KMS-11 (cell line): ENCODE results near the gene UGT3A1.

Source experiments
- H2AFZ ChIP-seq: fragments of 200-600 bp; sonication (generic); 2 replicates; pipeline ENCODE4 v1.6.1; 2016; ENCODE audit warnings: antibody characterized with exemption, mixed run types, low read depth
- H3K27ac ChIP-seq: fragments of 200-600 bp; sonication (generic); 2 replicates; pipeline ENCODE4 v1.6.1; 2016; ENCODE audit warnings: mild to moderate bottlenecking, mixed run types
- H3K27me3 ChIP-seq: fragments of 200-600 bp; sonication (generic); 2 replicates; pipeline ENCODE4 v1.6.1; 2017; ENCODE audit warnings: mild to moderate bottlenecking, low read depth, mixed run types, moderate library complexity; ENCODE audit not compliant: insufficient read depth
- H3K36me3 ChIP-seq: fragments of 200-600 bp; sonication (generic); 2 replicates; pipeline ENCODE4 v1.6.1; 2017; ENCODE audit warnings: mild to moderate bottlenecking, mixed run types; ENCODE audit not compliant: insufficient read depth
- H3K4me1 ChIP-seq: fragments of 200-600 bp; sonication (generic); 2 replicates; pipeline ENCODE4 v1.6.1; 2016; ENCODE audit warnings: mild to moderate bottlenecking, low read depth, mixed run types; ENCODE audit not compliant: poor library complexity, severe bottlenecking
- H3K4me2 ChIP-seq: fragments of 200-600 bp; sonication (generic); 2 replicates; pipeline ENCODE4 v1.7.0; 2016; ENCODE audit warnings: mild to moderate bottlenecking, mixed run types
- H3K4me3 ChIP-seq: fragments of 200-600 bp; sonication (generic); IDR thresholded peaks from 2 replicates; pipeline ENCODE4 v1.6.1; 2017; ENCODE audit warnings: low read depth, low read length, mixed read lengths; ENCODE audit not compliant: insufficient read depth
- H3K79me2 ChIP-seq: fragments of 200-600 bp; sonication (generic); 2 replicates; pipeline ENCODE4 v1.6.1; 2016; ENCODE audit warnings: low read depth, mixed run types; ENCODE audit not compliant: insufficient read depth
- H3K9ac ChIP-seq: fragments of 200-600 bp; sonication (generic); 2 replicates; pipeline ENCODE4 v1.6.1; 2016; ENCODE audit warnings: mild to moderate bottlenecking, mixed run types
- H4K20me1 ChIP-seq: fragments of 200-600 bp; sonication (generic); 2 replicates; pipeline ENCODE4 v1.6.1; 2016; ENCODE audit warnings: mild to moderate bottlenecking, mixed run types; ENCODE audit not compliant: insufficient read depth
- TF ChIP-seq, protein P1 (sequence below): fragments of 200-600 bp; sonication (generic); conservative IDR thresholded peaks from 2 replicates; pipeline ENCODE4 v1.6.1; 2017; ENCODE audit warnings: low read depth, mild to moderate bottlenecking, antibody characterized with exemption, low read length, moderate library complexity, mixed read lengths

The UGT3A1 gene

DNA sequence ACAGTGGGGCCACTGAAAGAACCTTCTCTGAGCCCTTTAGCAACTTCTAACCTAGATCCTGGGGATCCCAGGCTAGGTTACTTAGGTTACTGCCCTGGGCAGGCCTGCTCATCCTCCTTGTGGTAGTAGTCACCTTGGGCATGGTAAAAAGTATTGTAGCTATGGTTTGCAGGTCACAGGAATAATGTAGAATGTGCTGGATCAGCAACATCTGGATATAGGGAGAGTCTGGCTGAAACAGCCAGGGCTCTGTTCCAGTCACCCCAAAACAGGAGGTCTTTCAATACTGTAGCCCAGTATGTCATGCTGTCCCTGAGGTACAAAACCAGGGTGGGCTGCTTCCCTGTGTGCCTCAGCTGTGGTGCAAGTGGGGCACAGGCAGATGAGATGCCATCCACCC lies 41.9 kb upstream of the UGT3A1 start:
- Histone ChIP-seq H3K4me2 (no peak overlapping the region), H3K4me3 (no peak overlapping the region), H3K27ac (no peak overlapping the region), H3K36me3 (no peaks in the 10 kb centered on the region), H3K27me3 (no peaks in the 10 kb centered on the region), H4K20me1 (no peaks in the 10 kb centered on the region), H3K4me1 (no peaks in the 10 kb centered on the region), H3K79me2 (no peaks in the 10 kb centered on the region), H2AFZ (no peak overlapping the region), H3K9ac (no peak overlapping the region)
- TF ChIP-seq, protein P1, sequence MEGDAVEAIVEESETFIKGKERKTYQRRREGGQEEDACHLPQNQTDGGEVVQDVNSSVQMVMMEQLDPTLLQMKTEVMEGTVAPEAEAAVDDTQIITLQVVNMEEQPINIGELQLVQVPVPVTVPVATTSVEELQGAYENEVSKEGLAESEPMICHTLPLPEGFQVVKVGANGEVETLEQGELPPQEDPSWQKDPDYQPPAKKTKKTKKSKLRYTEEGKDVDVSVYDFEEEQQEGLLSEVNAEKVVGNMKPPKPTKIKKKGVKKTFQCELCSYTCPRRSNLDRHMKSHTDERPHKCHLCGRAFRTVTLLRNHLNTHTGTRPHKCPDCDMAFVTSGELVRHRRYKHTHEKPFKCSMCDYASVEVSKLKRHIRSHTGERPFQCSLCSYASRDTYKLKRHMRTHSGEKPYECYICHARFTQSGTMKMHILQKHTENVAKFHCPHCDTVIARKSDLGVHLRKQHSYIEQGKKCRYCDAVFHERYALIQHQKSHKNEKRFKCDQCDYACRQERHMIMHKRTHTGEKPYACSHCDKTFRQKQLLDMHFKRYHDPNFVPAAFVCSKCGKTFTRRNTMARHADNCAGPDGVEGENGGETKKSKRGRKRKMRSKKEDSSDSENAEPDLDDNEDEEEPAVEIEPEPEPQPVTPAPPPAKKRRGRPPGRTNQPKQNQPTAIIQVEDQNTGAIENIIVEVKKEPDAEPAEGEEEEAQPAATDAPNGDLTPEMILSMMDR, result no peak

- Histone ChIP-seq H3K4me2 (no peak overlapping the region), H3K36me3 (no peaks in the 10 kb centered on the region), H3K79me2 (no peaks in the 10 kb centered on the region), H3K4me3 (no peak overlapping the region), H4K20me1 (no peaks in the 10 kb centered on the region), H3K4me1 (no peaks in the 10 kb centered on the region), H3K9ac (no peak overlapping the region), H2AFZ (no peak overlapping the region), H3K27ac (no peak overlapping the region), H3K27me3 (no peaks in the 10 kb centered on the region)
- TF ChIP-seq, protein P1, result no peak
These were observed 40.0 kb upstream of the UGT3A1 start for GRCh38 chr5:36031223-36031622.

DNA sequence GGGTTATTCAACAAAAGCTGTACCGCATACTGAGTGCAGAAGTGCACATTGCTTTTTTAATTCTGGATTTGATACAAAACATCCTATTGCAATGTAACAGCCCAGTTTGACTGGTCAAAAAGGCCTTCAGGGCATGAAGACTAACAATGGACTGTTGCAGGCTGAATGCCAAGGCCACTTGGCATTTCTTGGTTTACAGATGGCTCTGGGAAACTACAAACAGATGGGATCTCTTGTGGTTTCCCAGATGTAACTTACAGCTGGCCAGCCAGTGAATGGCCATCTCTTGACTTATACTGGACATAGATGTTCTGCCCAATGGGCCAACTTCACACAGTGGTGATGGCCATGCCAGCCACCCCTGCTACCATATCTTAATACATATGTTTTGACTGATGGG lies 38.7 kb upstream of the UGT3A1 start:
- Histone ChIP-seq H3K36me3 (no peaks in the 10 kb centered on the region), H3K79me2 (no peaks in the 10 kb centered on the region), H3K4me3 (no peak overlapping the region), H3K4me2 (no peak overlapping the region), H3K27me3 (no peaks in the 10 kb centered on the region), H3K9ac (no peak overlapping the region), H3K4me1 (no peaks in the 10 kb centered on the region), H4K20me1 (no peaks in the 10 kb centered on the region), H3K27ac (no peak overlapping the region), H2AFZ (no peak overlapping the region)
- TF ChIP-seq, protein P1, result no peak

- H3K4me3 ChIP-seq, result no peak overlapping the region
- TF ChIP-seq, protein P1, result no peak
- H4K20me1 ChIP-seq, result no peaks in the 10 kb centered on the region
- H3K79me2 ChIP-seq, result no peaks in the 10 kb centered on the region
- H3K4me2 ChIP-seq, result no peak overlapping the region
- no peak overlapping the region for H3K9ac ChIP-seq
- no peaks in the 10 kb centered on the region for H3K36me3 ChIP-seq
- no peaks in the 10 kb centered on the region for H3K4me1 ChIP-seq
- H3K27ac ChIP-seq, result no peak overlapping the region
- no peak overlapping the region for H2AFZ ChIP-seq
- no peaks in the 10 kb centered on the region for H3K27me3 ChIP-seq
These were observed 37.8 kb upstream of the UGT3A1 start for GRCh38 chr5:36028816-36029465.
